Keratinocyte (primary cell): ENCODE data around the gene KIF3C. TPM values are rescaled to one million over a fixed set of nuclear protein-coding genes. Genes with fewer than 3 reads are reported as not detected.

Source experiments
- DNase-seq: peaks from one replicate; pipeline ENCODE4 v3.0.0-alpha.2; 2011; ENCODE audit warnings: low read depth, missing footprints, low spot score
- FAIRE-seq: peaks from 2 replicates; lab custom pipeline; 2011; peaks lifted over from hg19 to GRCh38; lab: Jason Lieb, UNC
- H2AFZ ChIP-seq: 2 replicates; pipeline ENCODE4 v1.6.0; 2012; ENCODE audit warnings: low read length, control low read depth, inconsistent platforms; ENCODE audit not compliant: control insufficient read depth
- H3K27ac ChIP-seq: 2 replicates; pipeline ENCODE4 v1.5.1; 2011; ENCODE audit warnings: low read length; ENCODE audit not compliant: control insufficient read depth, insufficient read depth
- H3K27me3 ChIP-seq: 3 replicates; pipeline ENCODE4 v1.6.0; 2011; ENCODE audit warnings: low read length; ENCODE audit not compliant: control insufficient read depth, insufficient read depth; ENCODE audit errors: extremely low read depth
- H3K36me3 ChIP-seq, 2 experiments: 2 replicates in 1 of 2; 3 replicates in 1 of 2; pipeline ENCODE4 v1.5.1; 2011; ENCODE audit warnings: low read length in 2 of 2, mild to moderate bottlenecking in 1 of 2; ENCODE audit not compliant: control insufficient read depth in 2 of 2, insufficient read depth in 2 of 2; ENCODE audit errors: extremely low read depth in 1 of 2
- H3K4me1 ChIP-seq: 3 replicates; pipeline ENCODE4 v1.5.1; 2011; ENCODE audit warnings: low read length; ENCODE audit not compliant: control insufficient read depth, insufficient read depth; ENCODE audit errors: extremely low read depth
- H3K4me2 ChIP-seq: 3 replicates; pipeline ENCODE4 v1.6.0; 2011; ENCODE audit warnings: low read depth, low read length; ENCODE audit not compliant: control insufficient read depth, insufficient read depth; ENCODE audit errors: extremely low read depth
- H3K4me3 ChIP-seq, 3 experiments: fragments of 200-600 bp in 1 of 3; sonication (generic) in 1 of 3; 2 replicates in 2 of 3; 3 replicates in 1 of 3; pipeline ENCODE4 v1.5.1; 2011 to 2016; ENCODE audit warnings: low read length in 3 of 3, mild to moderate bottlenecking in 3 of 3, control low read depth in 2 of 3, inconsistent platforms in 1 of 3, low read depth in 1 of 3, mixed read lengths in 1 of 3, mixed run types in 1 of 3, moderate library complexity in 1 of 3; ENCODE audit not compliant: control insufficient read depth in 2 of 3, insufficient read depth in 2 of 3; ENCODE audit errors: extremely low read depth in 1 of 3
- H3K79me2 ChIP-seq: 2 replicates; pipeline ENCODE4 v1.6.0; 2012; ENCODE audit warnings: low read length; ENCODE audit not compliant: control insufficient read depth, insufficient read depth
- H3K9ac ChIP-seq: 3 replicates; pipeline ENCODE4 v1.6.0; 2011; ENCODE audit warnings: low read length; ENCODE audit not compliant: control insufficient read depth, insufficient read depth; ENCODE audit errors: extremely low read depth
- H3K9me1 ChIP-seq: 3 replicates; pipeline ENCODE4 v1.6.0; 2011; ENCODE audit warnings: low read length; ENCODE audit not compliant: control insufficient read depth, insufficient read depth; ENCODE audit errors: extremely low read depth
- H3K9me3 ChIP-seq: 2 replicates; pipeline ENCODE4 v1.5.1; 2012; ENCODE audit warnings: low read depth, low read length; ENCODE audit not compliant: control insufficient read depth
- H4K20me1 ChIP-seq: 3 replicates; pipeline ENCODE4 v1.6.0; 2011; ENCODE audit warnings: low read length; ENCODE audit not compliant: control insufficient read depth, insufficient read depth; ENCODE audit errors: extremely low read depth
- CTCF ChIP-seq, 3 experiments: IDR thresholded peaks in 1 of 3; conservative IDR thresholded peaks in 1 of 3; optimal IDR thresholded peaks in 1 of 3; 2 replicates in 2 of 3; 3 replicates in 1 of 3; pipeline versions ENCODE3 to v1.5.1; 2011; ENCODE audit warnings: low read length in 3 of 3, mild to moderate bottlenecking in 3 of 3, moderate library complexity in 2 of 3, control low read depth in 1 of 3, inconsistent platforms in 1 of 3; ENCODE audit not compliant: insufficient read depth in 2 of 3; ENCODE audit errors: extremely low read depth in 1 of 3
- EZH2 ChIP-seq: IDR thresholded peaks from one replicate; pipeline ENCODE4 v1.6.1; 2012; ENCODE audit warnings: inconsistent platforms, mild to moderate bottlenecking, low read length, moderate library complexity
- dilution Hi-C: fragments of 300-500 bp; cut with MboI; formaldehyde crosslinking; loops from one replicate; pipeline ENCODE4 v1.7.0; 2020; ENCODE audit warnings: low sequenced_read_pairs; ENCODE audit not compliant: extremely low pct_ligation_motif_present
- polyA plus RNA-seq, 5 experiments: library from polyadenylated mRNA; depleted of rRNA in 3 of 5; stranded (reverse) in 3 of 5; stranded (forward) in 1 of 5; unstranded in 1 of 5; fragments of >200 nt; gene quantifications; 1 replicate in 1 of 5; 2 replicates in 3 of 5; 3 replicates in 1 of 5; pipeline versions ENCODE4 v1.2.1 to v1.2.3, GENCODE V29; 2011 to 2012; ENCODE audit warnings: missing spikeins in 2 of 5, low read depth in 1 of 5, low replicate concordance in 1 of 5

The KIF3C gene
- polyA plus RNA-seq, 1 donor (not counting 4 experiments of a cell fraction or from before 2014, with no cell fraction given) = 6.5 TPM

- Histone ChIP-seq H3K36me3 (peaks cover 0 to 8% of the 10 kb centered on the region in 2 experiments), H4K20me1 (no peaks in the 10 kb centered on the region), H3K4me3 (no peak overlapping the region), H3K9me3 (no peaks in the 10 kb centered on the region), H3K9ac (no peak overlapping the region), H3K4me2 (no peak overlapping the region), H3K79me2 (no peaks in the 10 kb centered on the region), H3K27me3 (no peaks in the 10 kb centered on the region), H3K27ac (no peak overlapping the region), H3K9me1 (no peaks in the 10 kb centered on the region), H3K4me1 (no peaks in the 10 kb centered on the region), H2AFZ (no peak overlapping the region)
- dilution Hi-C loops = no loop called here
- TF ChIP-seq EZH2 = no peak
- no peak for TF ChIP-seq CTCF (optimal IDR thresholded peaks at IDR 0.05 in 1 of 3, IDR thresholded peaks at IDR 0.05 in 1 of 3, conservative IDR thresholded peaks at IDR 0.05 in 1 of 3; ENCODE audit: extremely low read depth in 1 of 3, insufficient read depth in 2 of 3, low read length in 3 of 3)
- no peak for FAIRE-seq
- DNase-seq = no peak
Measured at GRCh38 chr2:25936889-25937545, 45.3 kb downstream of the KIF3C start.

- H3K36me3 ChIP-seq = peaks cover 0 to 11% of the 10 kb centered on the region in 2 experiments
- dilution Hi-C loops = no loop called here
- H3K27me3 ChIP-seq = no peaks in the 10 kb centered on the region
- H4K20me1 ChIP-seq = no peaks in the 10 kb centered on the region
- no peak overlapping the region for H3K9ac ChIP-seq
- no peak overlapping the region for H2AFZ ChIP-seq
- H3K4me3 ChIP-seq = no peak overlapping the region
- no peaks in the 10 kb centered on the region for H3K9me3 ChIP-seq
- no peak for DNase-seq
- no peaks in the 10 kb centered on the region for H3K79me2 ChIP-seq
- H3K4me2 ChIP-seq = no peak overlapping the region
- no peaks in the 10 kb centered on the region for H3K4me1 ChIP-seq
- FAIRE-seq = no peak
- H3K9me1 ChIP-seq = no peaks in the 10 kb centered on the region
- TF ChIP-seq CTCF (optimal IDR thresholded peaks at IDR 0.05 in 1 of 3, IDR thresholded peaks at IDR 0.05 in 1 of 3, conservative IDR thresholded peaks at IDR 0.05 in 1 of 3; ENCODE audit: extremely low read depth in 1 of 3, insufficient read depth in 2 of 3, low read length in 3 of 3) (no peak), EZH2 (no peak)
- no peak overlapping the region for H3K27ac ChIP-seq
Measured at GRCh38 chr2:25933622-25934021, 48.7 kb downstream of the KIF3C start.
